ENCODE data around the gene MYO1A.

MYO1A gene

DNA sequence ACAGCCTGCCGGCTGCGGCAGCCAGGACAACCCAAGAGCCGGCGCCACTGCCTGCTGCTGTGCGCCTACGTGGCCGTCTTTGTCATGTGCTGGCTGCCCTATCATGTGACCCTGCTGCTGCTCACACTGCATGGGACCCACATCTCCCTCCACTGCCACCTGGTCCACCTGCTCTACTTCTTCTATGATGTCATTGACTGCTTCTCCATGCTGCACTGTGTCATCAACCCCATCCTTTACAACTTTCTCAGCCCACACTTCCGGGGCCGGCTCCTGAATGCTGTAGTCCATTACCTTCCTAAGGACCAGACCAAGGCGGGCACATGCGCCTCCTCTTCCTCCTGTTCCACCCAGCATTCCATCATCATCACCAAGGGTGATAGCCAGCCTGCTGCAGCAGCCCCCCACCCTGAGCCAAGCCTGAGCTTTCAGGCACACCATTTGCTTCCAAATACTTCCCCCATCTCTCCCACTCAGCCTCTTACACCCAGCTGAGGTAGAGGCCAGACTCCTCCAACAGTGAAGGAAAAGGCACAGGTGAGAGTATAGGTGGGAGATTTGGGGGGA is 53.9 kb downstream of the MYO1A start:
- TF ChIP-seq, protein P1, sequence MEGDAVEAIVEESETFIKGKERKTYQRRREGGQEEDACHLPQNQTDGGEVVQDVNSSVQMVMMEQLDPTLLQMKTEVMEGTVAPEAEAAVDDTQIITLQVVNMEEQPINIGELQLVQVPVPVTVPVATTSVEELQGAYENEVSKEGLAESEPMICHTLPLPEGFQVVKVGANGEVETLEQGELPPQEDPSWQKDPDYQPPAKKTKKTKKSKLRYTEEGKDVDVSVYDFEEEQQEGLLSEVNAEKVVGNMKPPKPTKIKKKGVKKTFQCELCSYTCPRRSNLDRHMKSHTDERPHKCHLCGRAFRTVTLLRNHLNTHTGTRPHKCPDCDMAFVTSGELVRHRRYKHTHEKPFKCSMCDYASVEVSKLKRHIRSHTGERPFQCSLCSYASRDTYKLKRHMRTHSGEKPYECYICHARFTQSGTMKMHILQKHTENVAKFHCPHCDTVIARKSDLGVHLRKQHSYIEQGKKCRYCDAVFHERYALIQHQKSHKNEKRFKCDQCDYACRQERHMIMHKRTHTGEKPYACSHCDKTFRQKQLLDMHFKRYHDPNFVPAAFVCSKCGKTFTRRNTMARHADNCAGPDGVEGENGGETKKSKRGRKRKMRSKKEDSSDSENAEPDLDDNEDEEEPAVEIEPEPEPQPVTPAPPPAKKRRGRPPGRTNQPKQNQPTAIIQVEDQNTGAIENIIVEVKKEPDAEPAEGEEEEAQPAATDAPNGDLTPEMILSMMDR (conservative IDR thresholded peaks at IDR 0.05; ENCODE audit: low read depth, low read length), result no peak

DNA sequence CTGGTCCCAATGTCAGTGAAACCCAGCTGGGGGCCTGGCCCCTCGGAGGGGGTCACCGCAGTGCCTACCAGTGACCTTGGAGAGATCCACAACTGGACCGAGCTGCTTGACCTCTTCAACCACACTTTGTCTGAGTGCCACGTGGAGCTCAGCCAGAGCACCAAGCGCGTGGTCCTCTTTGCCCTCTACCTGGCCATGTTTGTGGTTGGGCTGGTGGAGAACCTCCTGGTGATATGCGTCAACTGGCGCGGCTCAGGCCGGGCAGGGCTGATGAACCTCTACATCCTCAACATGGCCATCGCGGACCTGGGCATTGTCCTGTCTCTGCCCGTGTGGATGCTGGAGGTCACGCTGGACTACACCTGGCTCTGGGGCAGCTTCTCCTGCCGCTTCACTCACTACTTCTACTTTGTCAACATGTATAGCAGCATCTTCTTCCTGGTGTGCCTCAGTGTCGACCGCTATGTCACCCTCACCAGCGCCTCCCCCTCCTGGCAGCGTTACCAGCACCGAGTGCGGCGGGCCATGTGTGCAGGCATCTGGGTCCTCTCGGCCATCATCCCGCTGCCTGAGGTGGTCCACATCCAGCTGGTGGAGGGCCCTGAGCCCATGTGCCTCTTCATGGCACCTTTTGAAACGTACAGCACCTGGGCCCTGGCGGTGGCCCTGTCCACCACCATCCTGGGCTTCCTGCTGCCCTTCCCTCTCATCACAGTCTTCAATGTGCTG is 54.6 kb downstream of the MYO1A start:
- no peak for DNase-seq (ENCODE audit: low read depth)
- H3K4me3 ChIP-seq (ENCODE audit: low read length), result no peak overlapping the region
- TF ChIP-seq, protein P1 (conservative IDR thresholded peaks at IDR 0.05; ENCODE audit: low read depth, low read length), result no peak

More for the DNA sequence above, 53.9 kb downstream of the MYO1A start:
- H3K4me3 ChIP-seq (ENCODE audit: low read length), result no peak overlapping the region
- no peak for DNase-seq (ENCODE audit: low read depth)

DNA sequence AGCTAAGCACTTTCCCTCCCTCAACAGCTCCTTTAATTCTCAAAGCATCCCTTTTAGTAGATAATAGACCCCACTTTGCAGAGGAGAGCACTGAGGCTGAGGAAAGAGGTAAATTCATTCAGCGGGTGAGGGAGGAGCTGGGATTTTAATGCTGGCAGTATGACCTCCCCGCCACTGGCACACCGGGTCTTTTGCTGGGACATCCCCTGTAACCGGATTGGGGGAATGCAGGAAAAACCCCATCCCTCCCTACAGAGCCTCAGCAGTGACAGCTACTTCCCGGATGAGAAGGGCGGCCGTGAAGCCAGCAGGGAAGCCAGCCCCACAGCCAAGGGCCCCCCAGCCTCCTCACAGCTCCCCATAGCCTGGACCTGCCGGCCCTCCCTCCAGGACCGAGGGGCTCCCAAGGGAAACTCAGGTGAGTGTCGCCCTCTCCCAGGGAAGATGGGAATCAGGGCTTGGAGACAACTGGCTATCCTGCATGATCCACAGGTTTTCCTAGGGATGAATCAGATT is 55.6 kb downstream of the MYO1A start:
- no peak for DNase-seq (ENCODE audit: low read depth)
- H3K4me3 ChIP-seq (ENCODE audit: low read length), result no peak overlapping the region
- TF ChIP-seq, protein P1 (conservative IDR thresholded peaks at IDR 0.05; ENCODE audit: low read depth, low read length), result no peak

- no peak for DNase-seq (ENCODE audit: low read depth)
- no peak overlapping the region for H3K4me3 ChIP-seq (ENCODE audit: low read length)
- TF ChIP-seq, protein P1 (conservative IDR thresholded peaks at IDR 0.05; ENCODE audit: low read depth, low read length), result no peak
These were observed 56.6 kb downstream of the MYO1A start for GRCh38 chr12:56993346-56993745.

GRCh38 chr12:56991319-56992246 is 58.3 kb downstream of the MYO1A start:
- TF ChIP-seq, protein P1 (conservative IDR thresholded peaks at IDR 0.05; ENCODE audit: low read depth, low read length), result no peak
- no peak overlapping the region for H3K4me3 ChIP-seq (ENCODE audit: low read length)
- DNase-seq (ENCODE audit: low read depth), result no peak

- TF ChIP-seq, protein P1 (conservative IDR thresholded peaks at IDR 0.05; ENCODE audit: low read depth, low read length), result no peak
- DNase-seq (ENCODE audit: low read depth), result no peak
- H3K4me3 ChIP-seq (ENCODE audit: low read length), result no peak overlapping the region
These were observed 59.1 kb downstream of the MYO1A start for GRCh38 chr12:56990648-56991318.
